GM19043 (cell line): Measurements from ENCODE around the gene SPECC1.

Experiments used
- ATAC-seq: cut with Tn5 transposase; IDR thresholded peaks from one replicate; pipeline ENCODE4 v1.9.1; 2021; ENCODE audit warnings: low read depth; ENCODE audit not compliant: unreplicated experiment

Gene SPECC1

DNA sequence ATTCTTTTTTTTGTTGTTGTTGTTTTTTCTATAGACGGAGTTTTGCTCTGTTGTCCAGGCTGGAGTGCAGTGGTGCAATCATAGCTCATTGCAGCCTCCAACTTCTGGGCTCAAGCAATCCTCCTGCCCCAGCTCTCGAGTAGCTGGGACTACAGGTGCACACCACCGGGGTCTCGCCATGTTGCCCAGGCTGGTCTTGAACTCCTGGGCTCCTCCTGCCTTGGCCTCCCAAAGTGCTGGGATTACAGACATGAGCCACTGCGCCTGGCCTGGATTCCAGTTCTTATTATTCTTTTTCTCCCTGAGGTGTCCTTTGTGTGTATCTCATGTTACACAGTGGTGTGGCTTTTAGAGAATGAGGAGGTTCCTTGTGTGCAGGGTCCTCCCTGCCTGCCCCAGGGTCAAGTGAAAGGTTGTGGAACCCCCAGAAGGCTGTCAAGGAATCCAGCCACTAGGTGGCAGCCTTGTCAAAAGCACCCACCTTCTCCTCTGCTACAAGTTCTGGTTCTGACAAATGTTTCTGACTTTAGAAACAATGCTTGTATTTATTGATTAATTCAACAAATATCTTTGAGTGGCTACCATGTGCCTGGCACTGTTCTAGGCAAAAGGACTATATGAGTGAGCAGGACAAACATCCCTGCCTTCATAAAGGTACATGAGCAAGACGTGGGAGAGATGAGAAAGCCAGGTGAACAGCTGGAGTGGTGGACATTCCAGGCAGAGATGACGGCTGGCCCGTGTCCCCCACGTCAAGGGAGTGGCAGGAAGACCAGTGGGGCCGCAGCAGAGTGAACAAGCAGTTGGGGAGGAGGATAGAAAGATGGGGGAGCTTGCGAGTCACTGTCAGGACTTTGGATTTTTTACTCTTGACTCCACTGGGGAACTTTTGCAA, 112.4 kb downstream of the SPECC1 start:
- ATAC-seq: no peak

DNA sequence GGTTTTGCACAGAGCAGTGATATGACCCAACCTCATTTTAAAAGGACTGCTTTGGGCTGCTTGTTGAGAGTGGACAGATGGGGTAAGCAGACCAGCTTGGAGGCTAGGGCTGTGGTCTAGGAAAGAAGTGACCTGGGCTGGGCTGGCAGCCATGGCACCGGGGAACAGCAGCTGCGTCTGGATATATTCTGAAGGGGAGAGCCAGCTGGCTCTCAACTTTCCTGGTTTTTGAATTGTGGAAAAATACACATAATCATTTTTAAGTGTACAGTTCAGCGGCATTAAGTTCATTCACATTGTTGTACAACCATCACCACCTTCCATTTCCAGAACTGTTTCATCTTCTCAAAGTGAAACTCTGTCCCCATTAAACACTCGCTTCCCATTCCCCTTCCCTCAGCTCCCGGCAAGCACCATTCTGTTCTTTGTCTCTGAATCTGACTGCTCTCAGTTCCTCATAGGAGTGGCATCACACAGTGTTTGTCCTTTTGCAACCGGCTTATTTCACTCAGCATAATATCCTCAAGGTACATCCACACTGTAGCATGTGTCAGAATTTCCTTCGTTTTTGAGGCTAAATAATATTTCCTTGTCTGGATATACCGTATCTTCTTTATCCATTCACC, 113.2 kb downstream of the SPECC1 start:
- no peak for ATAC-seq

DNA sequence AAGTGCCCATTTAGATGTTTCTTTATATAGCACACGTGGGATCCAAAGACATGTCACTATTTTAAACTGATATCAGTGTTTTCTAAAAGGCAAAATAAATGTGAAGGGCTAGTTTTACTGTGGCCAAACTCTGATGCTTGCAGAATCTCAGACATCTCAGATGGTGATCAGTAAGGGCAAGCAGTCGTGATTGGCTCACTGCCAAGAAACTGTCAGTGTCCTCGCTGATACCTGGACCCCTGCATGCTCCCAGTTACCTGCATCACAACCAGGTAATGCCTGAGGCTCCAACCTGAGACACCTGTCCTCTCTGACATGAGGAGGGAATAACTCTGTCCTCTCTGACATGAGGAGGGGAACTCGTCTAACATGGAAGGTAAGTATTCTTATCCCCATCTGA, 114.0 kb downstream of the SPECC1 start:
- ATAC-seq: no peak

GRCh38 chr17:20125724-20126123, 116.6 kb downstream of the SPECC1 start:
- no peak for ATAC-seq

DNA sequence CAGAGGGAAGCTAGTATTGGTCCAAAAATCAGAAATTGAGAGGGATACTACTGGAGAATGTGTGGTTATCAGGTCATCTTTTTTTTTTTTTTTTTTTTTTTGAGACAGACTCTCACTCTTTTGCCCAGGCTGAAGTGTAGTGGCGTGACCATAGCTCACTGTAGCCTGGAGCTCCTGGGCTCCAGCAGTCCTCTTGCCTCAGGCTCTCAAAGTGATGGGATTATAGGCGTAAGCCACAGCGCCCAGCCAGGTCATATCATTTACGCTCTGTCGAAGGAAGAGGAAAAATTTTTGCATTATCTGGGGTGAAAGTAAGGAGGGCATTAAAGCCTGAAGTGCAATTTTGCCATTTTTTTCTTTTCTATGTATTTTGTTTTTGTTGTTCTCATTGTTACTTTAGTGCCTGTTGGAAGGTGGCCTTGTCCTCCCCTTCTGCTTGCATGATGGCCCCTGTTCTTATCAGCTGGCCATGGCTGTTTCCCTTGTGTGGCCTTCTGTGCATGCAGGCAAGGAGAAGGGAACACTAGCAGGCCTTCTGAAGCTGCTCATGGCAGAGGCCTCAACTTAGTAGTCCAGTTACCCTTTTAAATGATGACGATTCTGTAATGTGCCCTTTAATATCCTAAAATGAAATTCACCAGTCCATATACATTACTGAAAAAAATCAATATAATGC, 118.3 kb downstream of the SPECC1 start:
- no peak for ATAC-seq

GRCh38 chr17:20128036-20128667, 119.0 kb downstream of the SPECC1 start:
- ATAC-seq: no peak

GRCh38 chr17:20133517-20133916, 124.4 kb downstream of the SPECC1 start:
- no peak for ATAC-seq

GRCh38 chr17:20141198-20141972, 132.2 kb downstream of the SPECC1 start:
- ATAC-seq: no peak

DNA sequence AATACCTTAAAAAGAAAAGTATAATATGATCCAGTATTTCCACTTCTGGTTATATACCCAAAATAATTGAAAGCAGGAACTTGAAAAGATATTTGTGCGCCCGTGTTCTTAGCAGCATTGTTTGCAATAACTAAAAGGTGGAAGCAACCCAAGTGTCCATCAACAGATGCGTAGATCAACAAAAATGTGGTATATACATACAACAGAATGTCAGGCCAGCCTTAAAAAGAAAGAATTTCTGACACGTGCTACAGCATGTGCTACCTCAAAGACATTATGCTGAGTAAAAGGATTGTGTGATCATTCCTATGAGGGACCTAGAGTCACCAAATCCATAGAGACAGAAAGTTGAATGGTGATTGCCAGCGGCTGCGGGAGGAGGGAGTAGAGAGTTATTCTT, 133.1 kb downstream of the SPECC1 start:
- ATAC-seq: no peak

DNA sequence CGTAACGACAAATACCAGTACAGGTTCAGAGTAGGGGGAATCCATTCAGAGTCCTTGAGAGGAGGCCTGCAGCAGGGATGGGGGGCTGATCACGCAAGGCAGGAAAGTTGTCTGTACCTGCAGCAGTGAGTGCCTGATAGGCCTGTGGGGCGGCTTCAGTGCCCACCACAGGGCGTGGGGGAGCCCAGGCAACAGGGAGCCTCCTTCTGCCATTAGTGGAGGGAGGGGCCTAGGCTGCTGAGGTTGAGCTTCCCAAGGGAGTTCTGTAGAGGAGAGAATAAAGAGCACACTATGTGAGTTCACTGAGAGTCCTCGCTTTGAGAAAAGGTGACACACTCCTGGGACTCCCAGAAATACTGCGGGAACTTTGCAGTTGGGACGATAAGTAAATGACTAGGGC, 134.6 kb downstream of the SPECC1 start:
- ATAC-seq: no peak

DNA sequence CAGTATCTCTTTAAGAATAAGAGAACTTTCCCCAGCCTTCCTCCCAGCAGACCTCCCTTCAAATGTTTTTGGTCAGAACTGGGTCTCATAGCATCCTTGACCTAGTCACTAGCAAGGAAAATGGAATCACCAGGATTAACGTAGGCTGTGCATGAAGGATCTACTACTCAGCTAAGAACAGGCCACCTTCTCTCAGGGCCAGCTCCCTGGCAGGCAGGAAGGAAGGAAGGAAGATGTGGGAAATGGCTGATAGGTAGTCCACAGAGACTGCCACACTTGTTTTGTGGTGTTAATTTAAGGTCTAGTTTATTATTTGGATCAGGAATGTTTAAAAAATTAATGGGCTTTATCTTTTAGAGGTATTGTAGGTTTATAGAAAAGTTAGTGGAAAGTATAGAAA, 136.4 kb downstream of the SPECC1 start:
- no peak for ATAC-seq

GRCh38 chr17:20149251-20149650, 140.1 kb downstream of the SPECC1 start:
- no peak for ATAC-seq

DNA sequence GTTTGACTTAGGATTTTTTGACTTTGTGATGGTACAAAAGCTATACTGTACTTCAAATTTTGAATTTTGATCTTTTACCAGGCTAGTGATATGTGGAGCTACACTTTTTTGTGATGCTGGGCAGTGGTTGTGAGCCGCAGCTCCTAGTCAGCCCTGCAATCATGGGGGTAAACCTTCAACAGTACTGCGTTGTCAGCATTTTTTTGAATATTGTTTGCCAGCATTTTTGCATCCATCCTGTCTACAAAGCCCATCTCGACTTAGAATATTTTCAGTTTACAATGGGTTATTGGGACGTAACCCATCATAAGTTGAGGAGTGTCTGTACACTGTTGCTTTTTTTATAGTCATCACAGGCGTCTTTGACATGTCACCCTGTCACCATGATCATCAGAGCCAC, 142.0 kb downstream of the SPECC1 start:
- ATAC-seq: no peak

- no peak for ATAC-seq
These were observed 144.1 kb downstream of the SPECC1 start for GRCh38 chr17:20153231-20153630.

DNA sequence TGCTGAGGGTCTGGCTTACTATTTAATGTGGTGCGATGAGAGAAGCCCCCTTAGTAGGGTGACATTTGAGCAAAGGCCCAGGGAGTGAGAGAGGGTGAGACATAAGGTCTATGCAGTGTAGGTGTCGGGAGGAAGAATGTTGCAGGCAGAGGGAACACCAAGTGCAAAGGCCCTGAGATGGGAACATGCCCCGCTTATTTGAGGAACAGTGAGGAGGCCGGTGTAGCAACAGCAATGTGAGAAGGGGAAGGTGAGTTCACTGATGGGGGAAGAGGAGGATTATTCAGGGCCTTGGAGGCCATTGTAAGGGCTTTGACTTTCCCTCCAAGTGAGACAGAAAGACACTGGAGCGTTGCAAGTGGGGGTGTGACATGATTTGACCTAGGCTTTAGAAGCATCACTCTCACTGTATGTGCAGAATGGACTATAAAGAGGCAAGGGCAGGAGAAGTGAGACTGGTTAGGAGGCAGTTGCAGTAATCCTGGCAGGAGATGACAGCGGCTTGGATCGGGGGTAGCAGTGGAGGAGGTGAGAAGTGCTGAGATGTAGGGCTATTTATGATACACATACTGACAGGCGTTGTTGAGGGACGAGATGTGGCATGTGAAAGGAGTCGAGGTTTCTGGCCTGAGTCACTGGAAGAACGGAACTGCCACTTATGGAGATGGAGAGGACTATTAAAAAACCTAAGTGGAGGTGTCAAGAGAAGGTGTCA, 145.3 kb downstream of the SPECC1 start:
- no peak for ATAC-seq

GRCh38 chr17:20155258-20156195, 146.4 kb downstream of the SPECC1 start:
- peak; percentile 95 for ATAC-seq

GRCh38 chr17:20156196-20157000, 147.2 kb downstream of the SPECC1 start:
- ATAC-seq: peak; percentile 22

DNA sequence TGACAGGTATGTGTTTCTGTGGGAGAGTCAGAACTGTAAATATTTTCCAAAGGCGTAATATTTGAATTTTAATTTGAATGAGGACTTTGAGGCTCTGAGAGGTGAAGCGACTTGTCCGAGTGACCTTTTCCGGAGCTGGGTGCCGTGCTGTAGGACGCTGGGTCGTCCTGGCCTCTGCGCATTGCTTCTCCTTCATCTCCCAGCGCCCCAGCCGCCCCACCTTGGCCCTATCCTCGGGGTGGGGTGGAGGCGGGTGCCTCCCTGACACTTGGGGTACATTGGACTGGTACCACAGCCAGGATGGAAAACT, 147.8 kb downstream of the SPECC1 start:
- ATAC-seq: no peak
